Gastrocnemius medialis (tissue), 4 donors: ENCODE measurements around the gene SRF. TPM values are rescaled to one million over a fixed set of nuclear protein-coding genes. Genes with fewer than 3 reads are reported as not detected.

Experiments
- ATAC-seq, 2 donors: fragments of 150-250 bp; one replicate each; pipeline ENCODE4 v1.9.1; 2016
- DNase-seq, 2 donors: peaks; one replicate each; pipeline ENCODE4 v3.0.0-alpha.2; 2019
- H3K27ac ChIP-seq, 4 donors: fragments of 200-600 bp; sonication (generic); 1 replicate in 1 of 4; 2 replicates in 3 of 4; pipeline ENCODE4 v1.5.1; 2016 to 2018; ENCODE audit warnings: mild to moderate bottlenecking in 2 of 4, moderate library complexity in 1 of 4
- H3K27me3 ChIP-seq, 3 donors: fragments of 200-600 bp; sonication (generic) in 2 of 3; 1 replicate in 1 of 3; 2 replicates in 2 of 3; pipeline versions ENCODE4 v1.5.1 to v1.6.0; 2016 to 2019; ENCODE audit warnings: mild to moderate bottlenecking in 1 of 3, moderate library complexity in 1 of 3
- H3K36me3 ChIP-seq, 2 donors: fragments of 200-600 bp; sonication (generic) in 1 of 2; one replicate each; pipeline ENCODE4 v1.5.1; 2017 to 2018
- H3K4me1 ChIP-seq, 2 donors: fragments of 200-600 bp; sonication (generic) in 1 of 2; one replicate each; pipeline ENCODE4 v1.5.1; 2016 to 2017; ENCODE audit warnings: mild to moderate bottlenecking in 2 of 2
- H3K4me3 ChIP-seq, 4 donors: fragments of 200-600 bp; sonication (generic) in 3 of 4; 1 replicate in 1 of 4; 2 replicates in 3 of 4; pipeline ENCODE4 v1.5.1; 2016 to 2019; ENCODE audit warnings: mild to moderate bottlenecking in 2 of 4
- H3K9me3 ChIP-seq, 3 donors: fragments of 200-600 bp; sonication (generic) in 2 of 3; 1 replicate in 1 of 3; 2 replicates in 2 of 3; pipeline ENCODE4 v1.5.1; 2016 to 2019
- POLR2A ChIP-seq, 2 donors: fragments of 450-650 bp; IDR thresholded peaks; one replicate each; pipeline ENCODE4 v1.6.1; 2017; ENCODE audit warnings: antibody characterized with exemption in 2 of 2, mild to moderate bottlenecking in 2 of 2, moderate library complexity in 2 of 2
- in situ Hi-C, 4 donors: fragments of 200-750 bp; cut with MboI; loops; one replicate each; pipeline versions ENCODE4 v1.15.0 to v1.8.0; 2017; ENCODE audit warnings: low sequenced_read_pairs in 4 of 4
- intact Hi-C: fragments of 100-400 bp; cut with DNase I; formaldehyde crosslinking; loops from one replicate; pipeline ENCODE4 v1.15.1; 2023; ENCODE audit warnings: low total_unique reads
- total RNA-seq, 4 donors: library from RNA; depleted of rRNA; stranded (reverse); fragments of >200 nt; gene quantifications; one replicate each; pipeline versions ENCODE4 v1.1.0 to v1.2.3, GENCODE V29; 2016
- TF ChIP-seq, protein P1 (sequence below), 5 experiments: fragments of 450-650 bp in 3 of 5; fragments of 200-600 bp in 2 of 5; sonication (generic) in 2 of 5; IDR thresholded peaks in 4 of 5; conservative IDR thresholded peaks in 1 of 5; 1 replicate in 4 of 5; 2 replicates in 1 of 5; pipeline ENCODE4 v1.5.1; 2016 to 2019; ENCODE audit warnings: antibody characterized with exemption in 5 of 5, mild to moderate bottlenecking in 3 of 5, moderate library complexity in 3 of 5

Gene SRF
- total RNA-seq, 4 donors from 2014 or later: 35.2 to 54.7 (median 44.9) TPM

DNA sequence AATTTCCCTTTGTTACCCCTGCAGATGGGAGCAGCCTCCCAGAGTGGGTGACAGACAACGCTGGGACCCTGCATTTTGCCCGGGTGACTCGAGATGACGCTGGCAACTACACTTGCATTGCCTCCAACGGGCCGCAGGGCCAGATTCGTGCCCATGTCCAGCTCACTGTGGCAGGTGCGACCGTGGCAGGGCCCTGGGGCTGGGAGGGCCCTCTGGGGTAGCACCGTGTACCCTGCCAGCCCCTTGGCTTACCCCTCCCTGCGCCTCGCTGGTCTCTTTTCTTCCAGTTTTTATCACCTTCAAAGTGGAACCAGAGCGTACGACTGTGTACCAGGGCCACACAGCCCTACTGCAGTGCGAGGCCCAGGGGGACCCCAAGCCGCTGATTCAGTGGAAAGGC, 29.4 kb upstream of the SRF start:
- Histone ChIP-seq H3K27ac (no peak overlapping the region), H3K36me3 (no peaks in the 10 kb centered on the region), H3K9me3 (no peaks in the 10 kb centered on the region), H3K27me3 (no peaks in the 10 kb centered on the region), H3K4me3 (no peak overlapping the region), H3K4me1 (peaks cover 10 to 11% of the 10 kb centered on the region in 2 donors)
- TF ChIP-seq, protein P1, sequence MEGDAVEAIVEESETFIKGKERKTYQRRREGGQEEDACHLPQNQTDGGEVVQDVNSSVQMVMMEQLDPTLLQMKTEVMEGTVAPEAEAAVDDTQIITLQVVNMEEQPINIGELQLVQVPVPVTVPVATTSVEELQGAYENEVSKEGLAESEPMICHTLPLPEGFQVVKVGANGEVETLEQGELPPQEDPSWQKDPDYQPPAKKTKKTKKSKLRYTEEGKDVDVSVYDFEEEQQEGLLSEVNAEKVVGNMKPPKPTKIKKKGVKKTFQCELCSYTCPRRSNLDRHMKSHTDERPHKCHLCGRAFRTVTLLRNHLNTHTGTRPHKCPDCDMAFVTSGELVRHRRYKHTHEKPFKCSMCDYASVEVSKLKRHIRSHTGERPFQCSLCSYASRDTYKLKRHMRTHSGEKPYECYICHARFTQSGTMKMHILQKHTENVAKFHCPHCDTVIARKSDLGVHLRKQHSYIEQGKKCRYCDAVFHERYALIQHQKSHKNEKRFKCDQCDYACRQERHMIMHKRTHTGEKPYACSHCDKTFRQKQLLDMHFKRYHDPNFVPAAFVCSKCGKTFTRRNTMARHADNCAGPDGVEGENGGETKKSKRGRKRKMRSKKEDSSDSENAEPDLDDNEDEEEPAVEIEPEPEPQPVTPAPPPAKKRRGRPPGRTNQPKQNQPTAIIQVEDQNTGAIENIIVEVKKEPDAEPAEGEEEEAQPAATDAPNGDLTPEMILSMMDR (IDR thresholded peaks at IDR 0.05 in 4 of 5, conservative IDR thresholded peaks at IDR 0.05 in 1 of 5): no peak
- no peak for TF ChIP-seq POLR2A (IDR thresholded peaks at IDR 0.05)
- ATAC-seq: no peak
- intact Hi-C loops: loop anchor here (2.0 kb wide), 1 partner anchor 133 kb away; no protein-coding TSS in a partner anchor
- DNase-seq: no peak
- in situ Hi-C loops: loop anchor here (5.0 to 10.0 kb wide), 2 partner anchors 237 to 239 kb away; no protein-coding TSS in a partner anchor

- intact Hi-C loops: loop anchor here (2.0 kb wide), 1 partner anchor 133 kb away; no protein-coding TSS in a partner anchor
These were observed 29.0 kb upstream of the SRF start for GRCh38 chr6:43142101-43142500.

DNA sequence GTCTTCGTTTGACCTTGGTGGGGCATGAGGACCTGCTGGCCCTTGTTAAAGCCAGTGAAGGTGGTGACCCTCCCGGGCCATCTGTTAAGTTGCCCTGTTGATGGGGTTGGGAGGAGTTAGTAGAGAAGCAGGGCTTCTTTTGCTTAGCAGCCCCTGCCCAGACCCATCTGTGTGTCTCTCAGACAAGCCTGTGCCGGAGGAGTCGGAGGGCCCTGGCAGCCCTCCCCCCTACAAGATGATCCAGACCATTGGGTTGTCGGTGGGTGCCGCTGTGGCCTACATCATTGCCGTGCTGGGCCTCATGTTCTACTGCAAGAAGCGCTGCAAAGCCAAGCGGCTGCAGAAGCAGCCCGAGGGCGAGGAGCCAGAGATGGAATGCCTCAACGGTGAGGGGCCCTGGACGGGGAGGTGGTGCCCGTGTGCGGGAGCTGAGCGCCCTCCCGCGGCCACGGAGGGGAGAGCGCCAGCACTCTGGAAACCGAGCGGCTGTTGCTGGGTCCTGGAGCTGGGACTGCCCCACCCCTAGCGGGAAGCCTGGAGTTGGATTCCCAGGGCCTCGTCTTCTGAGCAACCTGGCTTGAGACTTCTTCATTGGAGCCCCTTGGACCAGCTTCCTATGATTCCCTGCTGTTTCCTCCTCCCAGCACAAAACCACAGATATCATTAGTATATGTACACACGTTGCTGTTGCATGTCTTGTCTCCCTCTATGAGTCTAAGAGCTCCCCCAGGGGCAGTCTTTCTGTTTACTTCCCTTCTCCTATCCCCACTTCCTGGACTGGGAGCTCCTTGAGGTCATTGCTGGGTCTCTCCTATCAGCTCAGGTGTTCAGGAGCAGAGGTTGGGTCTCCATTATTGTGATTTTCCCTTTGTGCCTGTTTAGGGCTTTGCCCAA, 27.6 kb upstream of the SRF start:
- in situ Hi-C loops: loop anchor here (5.0 to 10.0 kb wide), 2 partner anchors 239 to 241 kb away; no protein-coding TSS in a partner anchor
- H3K27me3 ChIP-seq: no peaks in the 10 kb centered on the region
- H3K4me3 ChIP-seq: peak overlapping the region in 1 of 4 donors; percentile 5
- DNase-seq (peak; percentile 46 to 80), ATAC-seq (peak; percentile 81 to 86)
- no peaks in the 10 kb centered on the region for H3K9me3 ChIP-seq
- peaks cover 21 to 24% of the 10 kb centered on the region in 2 donors for H3K4me1 ChIP-seq
- no peak for TF ChIP-seq POLR2A (IDR thresholded peaks at IDR 0.05)
- TF ChIP-seq, protein P1 (IDR thresholded peaks at IDR 0.05 in 4 of 5, conservative IDR thresholded peaks at IDR 0.05 in 1 of 5): peak; percentile 87 to 96 (median 94)
- H3K36me3 ChIP-seq: no peaks in the 10 kb centered on the region
- H3K27ac ChIP-seq: peak overlapping the region in 2 of 4 donors; percentile 31 to 50
- intact Hi-C loops: loop anchor here (1.0 to 2.0 kb wide), 2 partner anchors 135 to 242 kb away; no protein-coding TSS in a partner anchor

More at GRCh38 chr6:43142101-43142500, 29.0 kb upstream of the SRF start:
- in situ Hi-C loops: loop anchor here (5.0 to 10.0 kb wide), 2 partner anchors 237 to 240 kb away; no protein-coding TSS in a partner anchor
- H3K27ac ChIP-seq: no peak overlapping the region
- H3K4me3 ChIP-seq: no peak overlapping the region
- H3K4me1 ChIP-seq: peaks cover 15% of the 10 kb centered on the region in 2 donors
- ATAC-seq (no peak), DNase-seq (no peak)
- H3K9me3 ChIP-seq: no peaks in the 10 kb centered on the region
- TF ChIP-seq, protein P1 (IDR thresholded peaks at IDR 0.05 in 4 of 5, conservative IDR thresholded peaks at IDR 0.05 in 1 of 5): no peak
- TF ChIP-seq POLR2A (IDR thresholded peaks at IDR 0.05): no peak
- H3K36me3 ChIP-seq: no peaks in the 10 kb centered on the region
- no peaks in the 10 kb centered on the region for H3K27me3 ChIP-seq

- DNase-seq: no peak
- H3K4me3 ChIP-seq: no peak overlapping the region
- no peak for ATAC-seq
- no peaks in the 10 kb centered on the region for H3K27me3 ChIP-seq
- intact Hi-C loops: no loop called here
- H3K27ac ChIP-seq: no peak overlapping the region
- no peaks in the 10 kb centered on the region for H3K36me3 ChIP-seq
- H3K4me1 ChIP-seq: peaks cover 21 to 24% of the 10 kb centered on the region in 2 donors
- TF ChIP-seq, protein P1 (IDR thresholded peaks at IDR 0.05 in 4 of 5, conservative IDR thresholded peaks at IDR 0.05 in 1 of 5): no peak
- TF ChIP-seq POLR2A (IDR thresholded peaks at IDR 0.05): no peak
- in situ Hi-C loops: loop anchor here (5.0 to 10.0 kb wide), 2 partner anchors 240 to 243 kb away; no protein-coding TSS in a partner anchor
- H3K9me3 ChIP-seq: no peaks in the 10 kb centered on the region
These were observed 26.2 kb upstream of the SRF start for GRCh38 chr6:43144879-43145278.
